Ureter (tissue), 1 donor: ENCODE data around the gene ARHGAP26. TPM values are rescaled to one million over a fixed set of nuclear protein-coding genes. Genes with fewer than 3 reads are reported as not detected.

Experiments
- DNase-seq: peaks from one replicate; pipeline ENCODE4 v3.0.0-alpha.2; 2020; ENCODE audit warnings: low spot score
- total RNA-seq: library from RNA; stranded (reverse); gene quantifications from one replicate; pipeline ENCODE4 v1.2.4, GENCODE V29; 2023
- donor health status: DM: yes; HTN: yes; CAD: no.

The ARHGAP26 gene
- total RNA-seq, 1 donor from 2014 or later, result 46.9 TPM

- no peak for DNase-seq
These were observed 14.3 kb downstream of the ARHGAP26 start for GRCh38 chr5:142784401-142784955.

GRCh38 chr5:142785206-142785605 lies 15.0 kb downstream of the ARHGAP26 start:
- DNase-seq, result no peak

- DNase-seq, result no peak
These were observed 19.0 kb downstream of the ARHGAP26 start for GRCh38 chr5:142789206-142789605.

GRCh38 chr5:142792012-142792864 lies 22.1 kb downstream of the ARHGAP26 start:
- DNase-seq, result no peak

- DNase-seq, result no peak
These were observed 22.7 kb downstream of the ARHGAP26 start for GRCh38 chr5:142792865-142793232.

GRCh38 chr5:142794537-142794936 lies 24.4 kb downstream of the ARHGAP26 start:
- no peak for DNase-seq

- DNase-seq, result no peak
These were observed 25.1 kb downstream of the ARHGAP26 start for GRCh38 chr5:142795251-142795650.

- DNase-seq, result no peak
These were observed 26.4 kb downstream of the ARHGAP26 start for GRCh38 chr5:142796492-142797109.

GRCh38 chr5:142797420-142797819 lies 27.2 kb downstream of the ARHGAP26 start:
- no peak for DNase-seq

- DNase-seq, result no peak
These were observed 28.1 kb downstream of the ARHGAP26 start for GRCh38 chr5:142798099-142798770.

GRCh38 chr5:142800776-142801494 lies 30.8 kb downstream of the ARHGAP26 start:
- DNase-seq, result no peak

- DNase-seq, result no peak
These were observed 31.3 kb downstream of the ARHGAP26 start for GRCh38 chr5:142801495-142801871.

- DNase-seq, result no peak
These were observed 33.4 kb downstream of the ARHGAP26 start for GRCh38 chr5:142803428-142804125.

GRCh38 chr5:142805339-142805738 lies 35.2 kb downstream of the ARHGAP26 start:
- DNase-seq, result no peak

- DNase-seq, result no peak
These were observed 36.7 kb downstream of the ARHGAP26 start for GRCh38 chr5:142806841-142807267.

GRCh38 chr5:142807372-142807911 lies 37.3 kb downstream of the ARHGAP26 start:
- no peak for DNase-seq

GRCh38 chr5:142808878-142809598 lies 38.9 kb downstream of the ARHGAP26 start:
- DNase-seq, result no peak

- no peak for DNase-seq
These were observed 39.9 kb downstream of the ARHGAP26 start for GRCh38 chr5:142810081-142810480.

- DNase-seq, result no peak
These were observed 40.6 kb downstream of the ARHGAP26 start for GRCh38 chr5:142810743-142811290.
